Gastroesophageal sphincter (tissue), 3 donors: ENCODE data around the gene DCX.

ENCODE experiments used
- CTCF ChIP-seq, 4 experiments: fragments of 200-600 bp in 2 of 4; fragments of 450-650 bp in 2 of 4; sonication (generic) in 1 of 4; IDR thresholded peaks; one replicate each; pipeline ENCODE4 v1.5.1; 2017 to 2019; ENCODE audit warnings: antibody characterized with exemption in 4 of 4, mild to moderate bottlenecking in 2 of 4, moderate library complexity in 2 of 4
- POLR2AphosphoS5 ChIP-seq: sonication (generic); formaldehyde crosslinking; IDR thresholded peaks from one replicate; pipeline ENCODE4 v1.6.1; 2017; ENCODE audit warnings: antibody characterized with exemption

- TF ChIP-seq CTCF (IDR thresholded peaks at IDR 0.05) (no peak), POLR2AphosphoS5 (no peak)
Observed at GRCh38 chrX:111309083-111309482, 102.9 kb downstream of the DCX start.
